Testis (tissue), 3 donors: ENCODE measurements around the gene FLACC1. TPM values are rescaled to one million over a fixed set of nuclear protein-coding genes. Genes with fewer than 3 reads are reported as not detected.

ENCODE experiments used
- polyA plus RNA-seq: library from polyadenylated mRNA; stranded (reverse); fragments of 350-450 nt; fragmentation: Illumina TruSeq; extraction: RNeasy Lipid Tissue Mini Kit (QIAGEN cat#74804); gene quantifications from one replicate; pipeline ENCODE4 v1.2.3, GENCODE V29; 2014; ENCODE audit warnings: low read depth, low replicate concordance; ENCODE audit not compliant: insufficient read depth
- total RNA-seq, 2 donors: library from RNA; depleted of rRNA; stranded (reverse); fragments of >200 nt; gene quantifications; one replicate each; pipeline ENCODE4 v1.2.3, GENCODE V29; 2016

The FLACC1 gene
- total and polyA plus RNA-seq, 3 donors from 2014 or later, result 10.5 to 21.5 (median 20.4) TPM

Other genes starting within 250 kb of the FLACC1 start
- 100 to 1,000 TPM; 117 to 137 TPM for gene CFLAR, start 241.2 kb downstream of the FLACC1 start, total RNA-seq
- gene CFLAR, start 241.2 kb downstream of the FLACC1 start, polyA plus RNA-seq, result 51.1 TPM
- 10 to 100 TPM in 1 of 2 donors, 1 to 10 TPM in 1; 5.2 to 10.4 TPM for gene CASP10, start 174.2 kb downstream of the FLACC1 start, total RNA-seq
- gene CASP10, start 174.2 kb downstream of the FLACC1 start, polyA plus RNA-seq, result 2.4 TPM
- 10 to 100 TPM in 1 of 2 donors, 1 to 10 TPM in 1; 7.4 to 12.5 TPM for gene CASP8, start 96.8 kb downstream of the FLACC1 start, total RNA-seq
- 9.1 TPM for gene CASP8, start 96.8 kb downstream of the FLACC1 start, polyA plus RNA-seq
- gene TRAK2, start 94.1 kb upstream of the FLACC1 start, total RNA-seq, result 10 to 100 TPM; 15.7 to 16.7 TPM
- 13.7 TPM for gene TRAK2, start 94.1 kb upstream of the FLACC1 start, polyA plus RNA-seq
- 10 to 100 TPM; 30.5 to 33.2 TPM for gene STRADB, start 94.4 kb upstream of the FLACC1 start, total RNA-seq
- 29.9 TPM for gene STRADB, start 94.4 kb upstream of the FLACC1 start, polyA plus RNA-seq